Thyroid gland (tissue), 4 donors: ENCODE results near the gene FBXO11.
"Not testable (repeated sequence)": the region's sequence is repeated elsewhere in the genome, so short reads cannot be mapped to it uniquely, and the experiment has no call there.

ENCODE experiments used
- CTCF ChIP-seq, 6 experiments: fragments of 200-600 bp in 3 of 6; fragments of 450-650 bp in 3 of 6; sonication (generic) in 3 of 6; IDR thresholded peaks; one replicate each; pipeline ENCODE4 v1.5.1; 2016 to 2019; ENCODE audit warnings: antibody characterized with exemption in 6 of 6, mild to moderate bottlenecking in 2 of 6, inconsistent platforms in 1 of 6, moderate library complexity in 1 of 6
- POLR2A ChIP-seq, 2 donors: fragments of 450-650 bp; IDR thresholded peaks; one replicate each; pipeline ENCODE4 v1.6.1; 2017; ENCODE audit warnings: antibody characterized with exemption in 2 of 2, mild to moderate bottlenecking in 2 of 2, moderate library complexity in 1 of 2

GRCh38 chr2:47910662-47911061 is 4.4 kb upstream of the FBXO11 start:
- not testable (repeated sequence) for TF ChIP-seq CTCF, POLR2A (IDR thresholded peaks at IDR 0.05)
